Lower leg skin (tissue), 4 donors: ENCODE measurements around the gene ZHX3. TPM values are rescaled to one million over a fixed set of nuclear protein-coding genes. Genes with fewer than 3 reads are reported as not detected.

Source experiments
- DNase-seq, 2 donors: peaks; one replicate each; pipeline ENCODE4 v3.0.0-alpha.2; 2019; ENCODE audit warnings: low spot score in 2 of 2
- H3K4me3 ChIP-seq: fragments of 200-600 bp; sonication (generic); 2 replicates; pipeline ENCODE4 v1.5.1; 2017; ENCODE audit warnings: mild to moderate bottlenecking, low read depth; ENCODE audit not compliant: poor library complexity, severe bottlenecking
- POLR2A ChIP-seq, 2 donors: fragments of 450-650 bp; IDR thresholded peaks; one replicate each; pipeline ENCODE4 v1.6.1; 2016 to 2017; ENCODE audit warnings: antibody characterized with exemption in 2 of 2, mild to moderate bottlenecking in 1 of 2, moderate library complexity in 1 of 2
- WGBS, 2 donors: methylation state at CpG; one replicate each; pipeline ENCODE4 v1.1.5; 2018; 5-methylcytosine and 5-hydroxymethylcytosine counted together
- intact Hi-C: fragments of 100-400 bp; cut with DNase I; formaldehyde crosslinking; loops from one replicate; pipeline ENCODE4 v1.15.0; 2023; ENCODE audit warnings: low total_unique reads
- total RNA-seq, 4 donors: library from RNA; depleted of rRNA; stranded (reverse); fragments of >200 nt; gene quantifications; one replicate each; pipeline ENCODE4 v1.1.0, GENCODE V29; 2016
- TF ChIP-seq, protein P1 (sequence below), 3 donors: fragments of 450-650 bp; IDR thresholded peaks; one replicate each; pipeline ENCODE4 v1.5.1; 2016; ENCODE audit warnings: antibody characterized with exemption in 3 of 3, mild to moderate bottlenecking in 3 of 3, moderate library complexity in 2 of 3

ZHX3 gene
- total RNA-seq, 4 donors from 2014 or later, result 19.3 to 33.1 (median 25.5) TPM

DNA sequence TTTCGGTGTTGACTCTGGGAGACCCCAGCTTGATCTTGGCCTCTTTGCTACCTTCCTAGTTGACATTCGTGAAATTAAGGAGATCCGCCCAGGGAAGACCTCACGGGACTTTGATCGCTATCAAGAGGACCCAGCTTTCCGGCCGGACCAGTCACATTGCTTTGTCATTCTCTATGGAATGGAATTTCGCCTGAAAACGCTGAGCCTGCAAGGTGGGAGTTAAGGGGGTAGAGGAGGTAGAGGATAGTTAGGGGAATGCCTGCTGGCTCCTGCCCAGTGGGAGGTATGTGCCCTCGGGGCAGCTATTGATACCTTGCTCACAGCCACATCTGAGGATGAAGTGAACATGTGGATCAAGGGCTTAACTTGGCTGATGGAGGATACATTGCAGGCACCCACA lies 158.0 kb downstream of the ZHX3 start:
- 74 to 86% methylated on average over 10 of the region's 10 CpGs for WGBS, 2 donors
- intact Hi-C loops, result no loop called here
- no peak overlapping the region for H3K4me3 ChIP-seq
- DNase-seq, result no peak
- TF ChIP-seq, protein P1, sequence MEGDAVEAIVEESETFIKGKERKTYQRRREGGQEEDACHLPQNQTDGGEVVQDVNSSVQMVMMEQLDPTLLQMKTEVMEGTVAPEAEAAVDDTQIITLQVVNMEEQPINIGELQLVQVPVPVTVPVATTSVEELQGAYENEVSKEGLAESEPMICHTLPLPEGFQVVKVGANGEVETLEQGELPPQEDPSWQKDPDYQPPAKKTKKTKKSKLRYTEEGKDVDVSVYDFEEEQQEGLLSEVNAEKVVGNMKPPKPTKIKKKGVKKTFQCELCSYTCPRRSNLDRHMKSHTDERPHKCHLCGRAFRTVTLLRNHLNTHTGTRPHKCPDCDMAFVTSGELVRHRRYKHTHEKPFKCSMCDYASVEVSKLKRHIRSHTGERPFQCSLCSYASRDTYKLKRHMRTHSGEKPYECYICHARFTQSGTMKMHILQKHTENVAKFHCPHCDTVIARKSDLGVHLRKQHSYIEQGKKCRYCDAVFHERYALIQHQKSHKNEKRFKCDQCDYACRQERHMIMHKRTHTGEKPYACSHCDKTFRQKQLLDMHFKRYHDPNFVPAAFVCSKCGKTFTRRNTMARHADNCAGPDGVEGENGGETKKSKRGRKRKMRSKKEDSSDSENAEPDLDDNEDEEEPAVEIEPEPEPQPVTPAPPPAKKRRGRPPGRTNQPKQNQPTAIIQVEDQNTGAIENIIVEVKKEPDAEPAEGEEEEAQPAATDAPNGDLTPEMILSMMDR (IDR thresholded peaks at IDR 0.05), result no peak
- no peak for TF ChIP-seq POLR2A (IDR thresholded peaks at IDR 0.05)

DNA sequence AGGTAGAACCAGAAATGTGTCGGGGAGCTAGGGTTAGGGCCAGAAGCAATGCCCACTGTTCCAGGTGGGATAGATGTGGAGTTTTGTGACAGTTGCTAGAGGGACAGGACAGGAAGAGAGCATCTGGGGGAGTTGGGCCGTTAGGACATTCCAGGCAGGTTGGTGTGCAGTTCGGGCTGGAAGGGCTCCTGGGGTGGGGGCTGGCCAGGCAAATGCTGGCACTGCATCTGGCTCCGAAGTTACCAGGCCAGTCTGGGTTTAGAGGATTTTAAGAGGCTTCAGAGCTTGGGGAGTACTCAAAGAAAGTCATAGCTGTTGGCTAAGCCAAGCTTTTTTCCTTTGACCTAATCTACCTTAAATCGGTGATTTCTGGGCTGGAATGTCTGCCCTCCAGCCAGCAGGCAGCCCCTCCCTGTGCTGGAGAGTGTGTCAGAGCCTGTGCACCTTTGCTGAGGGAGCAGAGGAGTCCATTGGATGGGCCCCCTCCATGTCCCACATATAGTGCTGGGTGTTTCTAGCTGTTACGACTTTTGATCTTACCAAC lies 159.4 kb downstream of the ZHX3 start:
- no peak for TF ChIP-seq POLR2A (IDR thresholded peaks at IDR 0.05)
- TF ChIP-seq, protein P1 (IDR thresholded peaks at IDR 0.05), result no peak
- no peak for DNase-seq
- intact Hi-C loops, result no loop called here
- no peak overlapping the region for H3K4me3 ChIP-seq
- WGBS, 2 donors, result 64 to 69% methylated on average over 6 of the region's 6 CpGs

DNA sequence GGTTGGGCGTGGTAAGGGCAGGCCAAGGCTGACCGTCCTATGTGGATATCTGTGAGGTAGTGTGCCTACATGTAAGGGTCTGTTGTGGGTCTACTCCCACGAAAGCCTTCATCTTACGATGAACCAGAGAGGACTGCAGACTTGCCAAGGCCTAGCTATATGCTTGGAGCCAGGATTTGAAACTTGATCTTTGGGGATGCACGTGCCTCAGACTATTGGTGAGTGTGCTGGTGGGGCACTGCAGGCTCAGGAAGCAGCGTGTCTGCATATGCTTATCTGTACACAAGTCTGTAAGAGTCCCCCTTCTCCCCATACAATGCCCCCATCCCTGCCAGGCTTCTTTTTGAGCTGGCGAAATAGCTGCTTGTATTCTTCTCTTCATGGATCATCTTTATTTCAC lies 162.3 kb downstream of the ZHX3 start:
- no peak for DNase-seq
- 77 to 87% methylated on average over 7 of the region's 7 CpGs for WGBS, 2 donors
- intact Hi-C loops, result no loop called here
- H3K4me3 ChIP-seq, result no peak overlapping the region
- TF ChIP-seq, protein P1 (IDR thresholded peaks at IDR 0.05), result no peak
- TF ChIP-seq POLR2A (IDR thresholded peaks at IDR 0.05), result no peak

DNA sequence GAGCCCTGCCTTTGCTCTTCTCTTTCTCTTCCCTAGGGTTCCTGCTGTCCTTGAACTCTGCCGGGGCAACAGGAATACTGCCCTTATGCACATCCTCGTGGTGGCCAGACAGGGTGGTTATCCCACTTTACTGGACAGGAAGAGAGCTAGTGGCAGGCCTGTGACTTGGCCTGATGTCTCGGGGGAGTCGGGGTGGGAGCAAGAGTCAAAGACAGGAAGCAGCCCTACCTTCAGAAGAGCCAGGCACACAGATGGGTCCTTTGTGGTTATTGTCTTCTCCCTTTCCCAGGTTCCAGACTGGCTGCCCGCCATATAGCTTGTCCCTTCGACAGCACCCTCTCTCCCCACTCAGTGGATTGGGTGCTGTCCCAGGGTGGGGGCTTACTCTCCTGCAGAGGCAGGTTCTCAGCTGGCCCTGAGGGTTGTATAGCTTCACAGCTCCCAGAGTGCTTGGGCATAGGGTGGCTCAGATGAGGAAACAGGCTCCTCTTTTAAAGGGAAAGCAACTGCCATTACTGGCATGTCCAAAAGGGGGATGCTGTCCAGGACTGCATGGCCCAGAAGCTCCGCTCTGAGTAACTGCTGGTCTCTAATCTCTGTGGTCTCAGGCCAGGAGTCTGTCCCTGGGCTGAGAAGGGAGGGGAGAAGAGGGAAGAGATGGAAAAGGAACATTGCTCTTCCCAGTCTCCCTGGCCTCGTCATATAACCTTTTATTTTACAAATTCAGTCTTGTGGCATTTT lies 162.9 kb downstream of the ZHX3 start:
- H3K4me3 ChIP-seq, result no peak overlapping the region
- TF ChIP-seq, protein P1 (IDR thresholded peaks at IDR 0.05), result no peak
- no peak for TF ChIP-seq POLR2A (IDR thresholded peaks at IDR 0.05)
- WGBS, 2 donors, result 68 to 84% methylated on average over 8 of the region's 8 CpGs
- no peak for DNase-seq
- intact Hi-C loops, result no loop called here

DNA sequence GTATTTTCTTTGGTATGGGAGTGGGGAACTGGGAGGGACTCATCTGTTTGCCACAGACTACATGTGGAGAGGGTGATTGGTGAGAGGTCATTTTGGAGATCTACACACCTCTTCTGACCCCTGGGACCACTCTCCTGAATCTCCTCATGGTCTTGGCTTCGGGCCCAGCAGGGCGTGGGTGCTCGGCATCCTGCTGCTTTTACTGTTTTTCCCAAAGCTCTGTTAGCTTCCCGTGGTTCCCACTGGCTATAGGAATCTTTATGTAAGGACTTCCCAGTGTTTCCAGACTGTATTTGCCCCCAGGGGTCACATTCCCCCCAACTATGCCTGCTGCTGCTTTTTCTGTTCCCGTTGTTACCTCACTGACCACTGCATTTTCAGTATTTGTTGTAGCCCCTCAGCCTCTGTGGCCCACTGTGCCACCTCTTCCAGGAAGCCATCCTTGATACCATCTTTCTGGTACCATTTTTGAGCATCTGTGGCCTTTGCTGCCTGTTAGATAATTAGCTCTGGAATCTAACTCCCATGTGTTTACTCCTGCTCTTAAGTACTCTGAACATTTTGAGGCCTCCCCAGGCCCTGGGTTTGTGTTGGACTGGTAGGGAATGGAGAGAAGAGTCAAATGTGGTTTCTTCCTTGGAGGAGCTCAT lies 165.3 kb downstream of the ZHX3 start:
- H3K4me3 ChIP-seq, result no peak overlapping the region
- no peak for TF ChIP-seq POLR2A (IDR thresholded peaks at IDR 0.05)
- TF ChIP-seq, protein P1 (IDR thresholded peaks at IDR 0.05), result no peak
- intact Hi-C loops, result no loop called here
- WGBS, 2 donors, result 56 to 60% methylated on average over 5 of the region's 5 CpGs
- no peak for DNase-seq
